ENCODE measurements around the gene VPS8. TPM values are rescaled to one million over a fixed set of nuclear protein-coding genes. Genes with fewer than 3 reads are reported as not detected.

Gene VPS8
- total RNA-seq, 4 donors from 2014 or later = 76.5 to 281 (median 163) TPM

DNA sequence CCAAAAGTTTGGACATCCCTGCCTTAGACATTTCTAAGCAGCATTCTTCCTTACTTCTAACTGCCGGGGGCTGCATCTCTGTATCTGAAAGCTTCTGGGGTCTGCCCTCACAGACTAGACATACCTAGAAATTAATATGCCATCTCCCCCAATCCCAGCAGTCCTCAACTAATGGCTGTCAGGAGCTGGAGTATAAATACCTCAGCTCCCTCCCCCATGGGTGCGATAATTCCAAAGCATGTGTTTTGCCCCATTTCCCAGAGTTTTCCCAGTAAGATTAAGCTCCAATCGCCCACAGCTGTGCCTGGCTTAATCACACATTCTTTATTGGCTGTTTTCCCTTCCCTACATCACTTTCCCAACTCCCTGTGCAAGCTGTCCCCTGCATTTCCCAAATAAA, 13.8 kb upstream of the VPS8 start:
- Histone ChIP-seq H3K27ac (no peak overlapping the region), H3K9me3 (no peaks in the 10 kb centered on the region), H3K36me3 (no peaks in the 10 kb centered on the region), H3K27me3 (peaks cover 0 to 6% of the 10 kb centered on the region in 2 donors), H3K4me3 (no peak overlapping the region), H3K4me1 (no peaks in the 10 kb centered on the region)
- TF ChIP-seq POLR2A (IDR thresholded peaks at IDR 0.05) (no peak), CTCF (IDR thresholded peaks at IDR 0.05) (no peak)
- no peak for DNase-seq
- intact Hi-C loops (cut with DNase I; ENCODE audit: low total_unique reads) = no loop called here

DNA sequence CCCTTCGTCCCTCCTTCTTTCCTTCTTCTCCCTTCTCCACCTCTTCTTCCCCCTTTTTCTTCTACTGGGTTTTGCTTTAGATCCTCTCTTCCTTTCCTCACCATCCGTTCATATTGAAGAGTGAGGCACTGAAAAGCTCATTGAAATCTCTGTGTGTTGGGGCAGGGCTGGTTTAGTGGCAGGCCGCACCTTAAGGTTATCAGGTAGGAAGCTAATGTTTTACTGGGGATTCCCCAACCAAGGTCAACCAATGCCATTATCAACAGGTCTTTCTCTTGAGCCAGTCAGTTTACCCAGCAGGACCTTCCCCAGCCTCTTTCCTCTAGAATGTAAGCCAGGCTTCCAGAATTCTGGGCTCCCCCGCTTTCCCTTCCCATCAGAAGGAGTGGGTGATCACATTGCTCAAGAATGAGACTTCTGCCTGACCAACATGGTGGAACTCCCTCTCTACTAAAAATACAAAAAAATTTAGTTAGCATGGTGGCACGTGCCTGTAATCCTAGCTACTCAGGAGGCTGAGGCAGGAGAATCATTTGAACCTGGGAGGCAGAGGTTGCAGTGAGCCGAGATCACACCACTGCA, 11.5 kb upstream of the VPS8 start:
- Histone ChIP-seq H3K9me3 (no peaks in the 10 kb centered on the region), H3K4me1 (no peaks in the 10 kb centered on the region), H3K27ac (no peak overlapping the region), H3K36me3 (no peaks in the 10 kb centered on the region), H3K27me3 (peaks cover 0 to 6% of the 10 kb centered on the region in 2 donors), H3K4me3 (no peak overlapping the region)
- no peak for DNase-seq
- no peak for TF ChIP-seq POLR2A (IDR thresholded peaks at IDR 0.05)
- TF ChIP-seq CTCF (IDR thresholded peaks at IDR 0.05) = no peak
- intact Hi-C loops (cut with DNase I; ENCODE audit: low total_unique reads) = no loop called here

DNA sequence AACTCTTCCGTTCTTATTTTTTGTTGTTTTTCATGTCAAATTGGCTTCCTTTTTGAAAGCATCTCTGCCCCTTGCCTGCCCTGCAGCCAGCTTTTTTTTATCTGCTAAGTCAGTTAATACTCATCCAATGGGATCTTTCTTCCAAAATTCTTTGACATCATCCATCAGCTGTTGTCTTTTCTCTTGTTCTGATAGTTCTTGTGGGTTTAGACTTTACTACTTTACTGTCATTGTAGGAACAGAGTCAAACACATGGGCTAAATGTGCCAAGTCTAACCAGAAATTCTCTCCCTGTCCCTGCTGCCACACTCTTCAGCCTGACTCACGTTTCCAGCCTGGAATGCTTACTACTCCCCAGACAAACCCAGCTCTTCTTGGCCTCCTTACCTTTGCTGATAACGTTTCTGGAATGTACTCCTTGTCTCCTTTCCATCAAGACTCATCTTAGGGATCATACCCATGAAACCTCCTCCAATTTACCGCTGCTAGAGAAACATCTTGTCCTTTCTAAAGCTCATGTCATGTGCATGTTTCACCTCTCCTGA, 10.7 kb upstream of the VPS8 start:
- intact Hi-C loops (cut with DNase I; ENCODE audit: low total_unique reads) = no loop called here
- Histone ChIP-seq H3K4me3 (no peak overlapping the region), H3K27ac (no peak overlapping the region), H3K9me3 (no peaks in the 10 kb centered on the region), H3K36me3 (no peaks in the 10 kb centered on the region), H3K4me1 (no peaks in the 10 kb centered on the region), H3K27me3 (peaks cover 0 to 6% of the 10 kb centered on the region in 2 donors)
- TF ChIP-seq POLR2A (IDR thresholded peaks at IDR 0.05) (no peak), CTCF (IDR thresholded peaks at IDR 0.05) (no peak)
- no peak for DNase-seq

- H3K4me1 ChIP-seq = no peaks in the 10 kb centered on the region
- TF ChIP-seq CTCF (IDR thresholded peaks at IDR 0.05) (no peak), POLR2A (IDR thresholded peaks at IDR 0.05) (no peak)
- no peaks in the 10 kb centered on the region for H3K36me3 ChIP-seq
- no peak for DNase-seq
- intact Hi-C loops (cut with DNase I; ENCODE audit: low total_unique reads) = no loop called here
- no peak overlapping the region for H3K27ac ChIP-seq
- no peaks in the 10 kb centered on the region for H3K9me3 ChIP-seq
- no peak overlapping the region for H3K4me3 ChIP-seq
- peaks cover 0 to 6% of the 10 kb centered on the region in 2 donors for H3K27me3 ChIP-seq
These were observed 9.8 kb upstream of the VPS8 start for GRCh38 chr3:184802150-184802549.

GRCh38 chr3:184804801-184805200, 7.2 kb upstream of the VPS8 start:
- no peaks in the 10 kb centered on the region for H3K9me3 ChIP-seq
- intact Hi-C loops (cut with DNase I; ENCODE audit: low total_unique reads) = no loop called here
- DNase-seq = no peak
- H3K36me3 ChIP-seq = no peaks in the 10 kb centered on the region
- no peak overlapping the region for H3K27ac ChIP-seq
- TF ChIP-seq CTCF (IDR thresholded peaks at IDR 0.05) = no peak
- TF ChIP-seq POLR2A (IDR thresholded peaks at IDR 0.05) = no peak
- no peak overlapping the region for H3K4me3 ChIP-seq
- H3K4me1 ChIP-seq = no peaks in the 10 kb centered on the region
- peaks cover 0 to 3% of the 10 kb centered on the region in 2 donors for H3K27me3 ChIP-seq
